Activated T-helper 1 cell treated with anti-CD3 and anti-CD28 coated beads, Interleukin-12 subunit alpha, Interleukin-12 subunit beta, Interleukin-2, Interleukin-4 antibody, amounts not matched to agents 30 ng/mL and 10 ng/mL and 1 ng/mL, durations not matched to agents 14 hours and 24 hours and 36 hours (primary cell): ENCODE measurements around the gene MFSD2B. TPM values are rescaled to one million over a fixed set of nuclear protein-coding genes. Genes with fewer than 3 reads are reported as not detected.

Experiments
- DNase-seq: peaks from one replicate; pipeline ENCODE4 v3.0.0; 2021; ENCODE audit warnings: low spot score
- H3K27ac Mint-ChIP-seq: one replicate; pipeline ENCODE4 v1.8.0; 2021; ENCODE audit warnings: mild to moderate bottlenecking, mixed read lengths
- H3K27me3 Mint-ChIP-seq: one replicate; pipeline ENCODE4 v1.8.0; 2022; ENCODE audit warnings: mild to moderate bottlenecking, moderate library complexity, mixed read lengths; ENCODE audit not compliant: insufficient read depth
- H3K36me3 Mint-ChIP-seq: one replicate; pipeline ENCODE4 v1.8.0; 2021; ENCODE audit warnings: low read depth, mixed read lengths
- H3K4me1 Mint-ChIP-seq: one replicate; pipeline ENCODE4 v1.8.0; 2021; ENCODE audit warnings: low read depth, mixed read lengths
- H3K4me3 Mint-ChIP-seq: one replicate; pipeline ENCODE4 v1.8.0; 2021; ENCODE audit warnings: mild to moderate bottlenecking, moderate library complexity, mixed read lengths
- H3K9me3 Mint-ChIP-seq: one replicate; pipeline ENCODE4 v1.8.0; 2021; ENCODE audit warnings: mixed read lengths
- intact Hi-C: fragments of 100-400 bp; cut with micrococcal nuclease; formaldehyde crosslinking; loops from one replicate; pipeline ENCODE4 v1.15.1; 2024
- total RNA-seq: library from RNA; stranded (reverse); gene quantifications from 2 replicates; pipeline ENCODE4 v1.2.3, GENCODE V29; 2022

Gene MFSD2B
- total RNA-seq, 1 donor from 2014 or later = not detected

GRCh38 chr2:24049485-24050021 is 39.7 kb downstream of the MFSD2B start, which contains the start of gene FKBP1B:
Gene FKBP1B (plus strand): TSS chr2:24049741. CDS start chr2:24049850, 109 bp downstream.
- H3K4me3 Mint-ChIP-seq = peak within 1 kb of the TSS; percentile 81

GRCh38 chr2:24050041-24050979 is 40.4 kb downstream of the MFSD2B start:
- peak overlapping the region; percentile 81 for H3K4me3 Mint-ChIP-seq
- peaks cover 2% of the 10 kb centered on the region for H3K36me3 Mint-ChIP-seq
- H3K27ac Mint-ChIP-seq = no peak overlapping the region
- H3K4me1 Mint-ChIP-seq = peaks cover 19% of the 10 kb centered on the region
- no peaks in the 10 kb centered on the region for H3K9me3 Mint-ChIP-seq
- intact Hi-C loops = no loop called here
- DNase-seq = no peak
- H3K27me3 Mint-ChIP-seq = peaks cover 4% of the 10 kb centered on the region

More at GRCh38 chr2:24049485-24050021, 39.7 kb downstream of the MFSD2B start, which contains the start of gene FKBP1B:
- intact Hi-C loops = no loop called here
- Mint-ChIP-seq H3K4me1 (peaks cover 24% of the 10 kb centered on the region), H3K36me3 (peaks cover 2% of the 10 kb centered on the region), H3K27ac (no peak within 1 kb of the TSS), H3K27me3 (peaks cover 4% of the 10 kb centered on the region), H3K9me3 (no peaks in the 10 kb centered on the region)
- peak; percentile 47 for DNase-seq

- Mint-ChIP-seq H3K4me1 (peaks cover 10% of the 10 kb centered on the region), H3K27me3 (peaks cover 4% of the 10 kb centered on the region), H3K9me3 (no peaks in the 10 kb centered on the region), H3K27ac (no peak overlapping the region), H3K36me3 (peaks cover 2% of the 10 kb centered on the region), H3K4me3 (no peak overlapping the region)
- intact Hi-C loops = no loop called here
- DNase-seq = no peak
Measured at GRCh38 chr2:24051833-24052232, 41.9 kb downstream of the MFSD2B start.

- Mint-ChIP-seq H3K36me3 (no peaks in the 10 kb centered on the region), H3K4me3 (no peak overlapping the region), H3K9me3 (no peaks in the 10 kb centered on the region), H3K4me1 (peaks cover under 1% of the 10 kb centered on the region), H3K27ac (no peak overlapping the region), H3K27me3 (peaks cover 4% of the 10 kb centered on the region)
- DNase-seq = no peak
- intact Hi-C loops = no loop called here
Measured at GRCh38 chr2:24052951-24053350, 43.1 kb downstream of the MFSD2B start.

GRCh38 chr2:24054366-24055010 is 44.6 kb downstream of the MFSD2B start:
- Mint-ChIP-seq H3K27ac (no peak overlapping the region), H3K36me3 (no peaks in the 10 kb centered on the region), H3K27me3 (peaks cover 6% of the 10 kb centered on the region), H3K4me3 (no peak overlapping the region), H3K4me1 (no peaks in the 10 kb centered on the region), H3K9me3 (no peaks in the 10 kb centered on the region)
- intact Hi-C loops = no loop called here
- no peak for DNase-seq

GRCh38 chr2:24055750-24056149 is 45.9 kb downstream of the MFSD2B start:
- Mint-ChIP-seq H3K36me3 (no peaks in the 10 kb centered on the region), H3K27ac (no peak overlapping the region), H3K4me1 (no peaks in the 10 kb centered on the region), H3K4me3 (no peak overlapping the region), H3K27me3 (peaks cover 6% of the 10 kb centered on the region), H3K9me3 (no peaks in the 10 kb centered on the region)
- DNase-seq = no peak
- intact Hi-C loops = no loop called here

- no peak for DNase-seq
- no peak overlapping the region for H3K27ac Mint-ChIP-seq
- peaks cover 6% of the 10 kb centered on the region for H3K27me3 Mint-ChIP-seq
- H3K4me1 Mint-ChIP-seq = no peaks in the 10 kb centered on the region
- H3K4me3 Mint-ChIP-seq = no peak overlapping the region
- intact Hi-C loops = no loop called here
- H3K36me3 Mint-ChIP-seq = no peaks in the 10 kb centered on the region
- no peaks in the 10 kb centered on the region for H3K9me3 Mint-ChIP-seq
Measured at GRCh38 chr2:24058564-24059271, 48.8 kb downstream of the MFSD2B start.

- Mint-ChIP-seq H3K4me1 (peaks cover 16% of the 10 kb centered on the region), H3K4me3 (no peak overlapping the region), H3K9me3 (no peaks in the 10 kb centered on the region), H3K27ac (no peak overlapping the region), H3K27me3 (no peaks in the 10 kb centered on the region), H3K36me3 (peaks cover 9% of the 10 kb centered on the region)
- intact Hi-C loops = no loop called here
- no peak for DNase-seq
Measured at GRCh38 chr2:24065341-24065740, 55.5 kb downstream of the MFSD2B start.

- H3K4me1 Mint-ChIP-seq = peaks cover 33% of the 10 kb centered on the region
- no peak for DNase-seq
- peaks cover 26% of the 10 kb centered on the region for H3K36me3 Mint-ChIP-seq
- no peak overlapping the region for H3K27ac Mint-ChIP-seq
- no peak overlapping the region for H3K4me3 Mint-ChIP-seq
- intact Hi-C loops = no loop called here
- H3K27me3 Mint-ChIP-seq = peaks cover 2% of the 10 kb centered on the region
- no peaks in the 10 kb centered on the region for H3K9me3 Mint-ChIP-seq
Measured at GRCh38 chr2:24072259-24072658, 62.4 kb downstream of the MFSD2B start.

GRCh38 chr2:24073816-24074215 is 63.9 kb downstream of the MFSD2B start:
- H3K36me3 Mint-ChIP-seq = peaks cover 21% of the 10 kb centered on the region
- peaks cover 2% of the 10 kb centered on the region for H3K27me3 Mint-ChIP-seq
- peak overlapping the region; percentile 36 for H3K4me3 Mint-ChIP-seq
- H3K4me1 Mint-ChIP-seq = peaks cover 40% of the 10 kb centered on the region
- peak overlapping the region; percentile 56 for H3K27ac Mint-ChIP-seq
- intact Hi-C loops = no loop called here
- DNase-seq = no peak
- H3K9me3 Mint-ChIP-seq = no peaks in the 10 kb centered on the region

- H3K27ac Mint-ChIP-seq = peak overlapping the region; percentile 94
- peak overlapping the region; percentile 98 for H3K4me3 Mint-ChIP-seq
- peaks cover 33% of the 10 kb centered on the region for H3K4me1 Mint-ChIP-seq
- intact Hi-C loops = loop anchor here (5.0 kb wide), 1 partner anchor 717 kb away; the partner anchor contains the start of genes CENPO and PTRHD1
- peaks cover 2% of the 10 kb centered on the region for H3K27me3 Mint-ChIP-seq
- H3K9me3 Mint-ChIP-seq = no peaks in the 10 kb centered on the region
- no peak for DNase-seq
- H3K36me3 Mint-ChIP-seq = peaks cover 17% of the 10 kb centered on the region
Measured at GRCh38 chr2:24075259-24075658, 65.4 kb downstream of the MFSD2B start.
